ENCODE data around the gene PIK3C3. TPM values are rescaled to one million over a fixed set of nuclear protein-coding genes. Genes with fewer than 3 reads are reported as not detected.

Gene PIK3C3
- total RNA-seq, 1 donor from 2014 or later = 61.5 TPM

GRCh38 chr18:42131930-42132244, 176.9 kb downstream of the PIK3C3 start:
- no peak for TF ChIP-seq CTCF (IDR thresholded peaks at IDR 0.05; ENCODE audit: unreplicated experiment)
- Mint-ChIP-seq H3K27me3 (no peaks in the 10 kb centered on the region), H3K9me3 (ENCODE audit: low read depth) (no peaks in the 10 kb centered on the region), H3K4me1 (ENCODE audit: low read depth) (peaks cover 5% of the 10 kb centered on the region), H3K36me3 (ENCODE audit: insufficient read depth) (no peaks in the 10 kb centered on the region), H3K4me3 (ENCODE audit: low read depth) (no peak overlapping the region), H3K27ac (no peak overlapping the region)
- DNase-seq (ENCODE audit: low spot score, unreplicated experiment) = no peak
